OCI-LY3 (cell line): ENCODE results near the gene TAF8.

Experiments used
- EZH2phosphoT487 ChIP-seq: fragments of 200-600 bp; shearing (Covaris generic); IDR thresholded peaks from 2 replicates; pipeline ENCODE4 v1.6.1; 2018; ENCODE audit warnings: antibody characterized with exemption, mixed run types, low read depth
- TF ChIP-seq, protein P1 (sequence below): fragments of 200-600, 300-600 bp; sonication (generic); IDR thresholded peaks from 2 replicates; pipeline ENCODE4 v1.5.1; 2014; ENCODE audit warnings: antibody characterized with exemption, low read length, low read depth

GRCh38 chr6:42110683-42111082 lies 60.4 kb downstream of the TAF8 start:
- TF ChIP-seq, protein P1, sequence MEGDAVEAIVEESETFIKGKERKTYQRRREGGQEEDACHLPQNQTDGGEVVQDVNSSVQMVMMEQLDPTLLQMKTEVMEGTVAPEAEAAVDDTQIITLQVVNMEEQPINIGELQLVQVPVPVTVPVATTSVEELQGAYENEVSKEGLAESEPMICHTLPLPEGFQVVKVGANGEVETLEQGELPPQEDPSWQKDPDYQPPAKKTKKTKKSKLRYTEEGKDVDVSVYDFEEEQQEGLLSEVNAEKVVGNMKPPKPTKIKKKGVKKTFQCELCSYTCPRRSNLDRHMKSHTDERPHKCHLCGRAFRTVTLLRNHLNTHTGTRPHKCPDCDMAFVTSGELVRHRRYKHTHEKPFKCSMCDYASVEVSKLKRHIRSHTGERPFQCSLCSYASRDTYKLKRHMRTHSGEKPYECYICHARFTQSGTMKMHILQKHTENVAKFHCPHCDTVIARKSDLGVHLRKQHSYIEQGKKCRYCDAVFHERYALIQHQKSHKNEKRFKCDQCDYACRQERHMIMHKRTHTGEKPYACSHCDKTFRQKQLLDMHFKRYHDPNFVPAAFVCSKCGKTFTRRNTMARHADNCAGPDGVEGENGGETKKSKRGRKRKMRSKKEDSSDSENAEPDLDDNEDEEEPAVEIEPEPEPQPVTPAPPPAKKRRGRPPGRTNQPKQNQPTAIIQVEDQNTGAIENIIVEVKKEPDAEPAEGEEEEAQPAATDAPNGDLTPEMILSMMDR, result no peak
- TF ChIP-seq EZH2phosphoT487, result no peak
